Measurements from ENCODE around the gene TMEM114. TPM values are rescaled to one million over a fixed set of nuclear protein-coding genes. Genes with fewer than 3 reads are reported as not detected.

TMEM114 gene
- total RNA-seq, 2 experiments from 2014 or later = not detected

- Mint-ChIP-seq H3K9me3 (ENCODE audit: insufficient read depth) (no peaks in the 10 kb centered on the region), H3K27me3 (ENCODE audit: low read depth) (peaks cover 3% of the 10 kb centered on the region), H3K27ac (no peak overlapping the region), H3K4me3 (no peak overlapping the region), H3K36me3 (ENCODE audit: low read depth) (no peaks in the 10 kb centered on the region), H3K4me1 (ENCODE audit: low read depth) (no peaks in the 10 kb centered on the region)
- CTCF ChIA-PET = no interaction called here
- POLR2A ChIA-PET = no interaction called here
- ATAC-seq (no peak), DNase-seq (no peak)
These were observed 9.9 kb upstream of the TMEM114 start for GRCh38 chr16:8600144-8600775.

GRCh38 chr16:8596581-8596980 lies 6.3 kb upstream of the TMEM114 start:
- no peaks in the 10 kb centered on the region for H3K9me3 Mint-ChIP-seq (ENCODE audit: insufficient read depth)
- CTCF ChIA-PET = no interaction called here
- ATAC-seq (no peak), DNase-seq (no peak)
- POLR2A ChIA-PET = no interaction called here
- H3K27ac Mint-ChIP-seq = no peak overlapping the region
- no peaks in the 10 kb centered on the region for H3K27me3 Mint-ChIP-seq (ENCODE audit: low read depth)
- H3K4me1 Mint-ChIP-seq (ENCODE audit: low read depth) = no peaks in the 10 kb centered on the region
- no peaks in the 10 kb centered on the region for H3K36me3 Mint-ChIP-seq (ENCODE audit: low read depth)
- no peak overlapping the region for H3K4me3 Mint-ChIP-seq

GRCh38 chr16:8595783-8596182 lies 5.5 kb upstream of the TMEM114 start:
- ATAC-seq = no peak
- no peak overlapping the region for H3K4me3 Mint-ChIP-seq
- no peaks in the 10 kb centered on the region for H3K27me3 Mint-ChIP-seq (ENCODE audit: low read depth)
- H3K4me1 Mint-ChIP-seq (ENCODE audit: low read depth) = no peaks in the 10 kb centered on the region
- no peak for DNase-seq
- no peak overlapping the region for H3K27ac Mint-ChIP-seq
- ChIA-PET POLR2A (no interaction called here), CTCF (no interaction called here)
- no peaks in the 10 kb centered on the region for H3K9me3 Mint-ChIP-seq (ENCODE audit: insufficient read depth)
- H3K36me3 Mint-ChIP-seq (ENCODE audit: low read depth) = no peaks in the 10 kb centered on the region

GRCh38 chr16:8594149-8594666 lies 3.9 kb upstream of the TMEM114 start:
- H3K4me1 Mint-ChIP-seq (ENCODE audit: low read depth) = no peaks in the 10 kb centered on the region
- DNase-seq (no peak), ATAC-seq (no peak)
- no peak overlapping the region for H3K27ac Mint-ChIP-seq
- peaks cover 7% of the 10 kb centered on the region for H3K27me3 Mint-ChIP-seq (ENCODE audit: low read depth)
- H3K36me3 Mint-ChIP-seq (ENCODE audit: low read depth) = no peaks in the 10 kb centered on the region
- ChIA-PET POLR2A (no interaction called here), CTCF (no interaction called here)
- H3K9me3 Mint-ChIP-seq (ENCODE audit: insufficient read depth) = no peaks in the 10 kb centered on the region
- no peak overlapping the region for H3K4me3 Mint-ChIP-seq

GRCh38 chr16:8591451-8591850 lies 1.1 kb upstream of the TMEM114 start:
- Mint-ChIP-seq H3K4me3 (no peak overlapping the region), H3K27me3 (ENCODE audit: low read depth) (peaks cover 25% of the 10 kb centered on the region), H3K4me1 (ENCODE audit: low read depth) (no peaks in the 10 kb centered on the region), H3K36me3 (ENCODE audit: low read depth) (no peaks in the 10 kb centered on the region), H3K27ac (no peak overlapping the region), H3K9me3 (ENCODE audit: insufficient read depth) (no peaks in the 10 kb centered on the region)
- POLR2A ChIA-PET = no interaction called here
- ATAC-seq (no peak), DNase-seq (no peak)
- CTCF ChIA-PET = no interaction called here

- Mint-ChIP-seq H3K4me1 (ENCODE audit: low read depth) (no peaks in the 10 kb centered on the region), H3K9me3 (ENCODE audit: insufficient read depth) (no peaks in the 10 kb centered on the region), H3K27me3 (ENCODE audit: low read depth) (peaks cover 28% of the 10 kb centered on the region), H3K4me3 (no peak overlapping the region), H3K36me3 (ENCODE audit: low read depth) (no peaks in the 10 kb centered on the region), H3K27ac (no peak overlapping the region)
- CTCF ChIA-PET = no interaction called here
- POLR2A ChIA-PET = no interaction called here
- DNase-seq (no peak), ATAC-seq (no peak)
These were observed 500 bp upstream of the TMEM114 start for GRCh38 chr16:8590811-8591210.

GRCh38 chr16:8589057-8589899 lies 1.0 kb downstream of the TMEM114 start:
- no peak overlapping the region for H3K4me3 Mint-ChIP-seq
- ATAC-seq (no peak), DNase-seq (no peak)
- ChIA-PET CTCF (no interaction called here), POLR2A (no interaction called here)
- H3K27ac Mint-ChIP-seq = no peak overlapping the region
- H3K4me1 Mint-ChIP-seq (ENCODE audit: low read depth) = no peaks in the 10 kb centered on the region
- H3K27me3 Mint-ChIP-seq (ENCODE audit: low read depth) = peaks cover 30% of the 10 kb centered on the region
- no peaks in the 10 kb centered on the region for H3K9me3 Mint-ChIP-seq (ENCODE audit: insufficient read depth)
- no peaks in the 10 kb centered on the region for H3K36me3 Mint-ChIP-seq (ENCODE audit: low read depth)

GRCh38 chr16:8588682-8589056 lies 1.6 kb downstream of the TMEM114 start:
- ChIA-PET POLR2A (no interaction called here), CTCF (no interaction called here)
- Mint-ChIP-seq H3K36me3 (ENCODE audit: low read depth) (no peaks in the 10 kb centered on the region), H3K27me3 (ENCODE audit: low read depth) (peaks cover 31% of the 10 kb centered on the region), H3K4me1 (ENCODE audit: low read depth) (no peaks in the 10 kb centered on the region), H3K9me3 (ENCODE audit: insufficient read depth) (no peaks in the 10 kb centered on the region), H3K4me3 (no peak overlapping the region), H3K27ac (no peak overlapping the region)
- DNase-seq (no peak), ATAC-seq (no peak)

- Mint-ChIP-seq H3K27ac (no peak overlapping the region), H3K36me3 (ENCODE audit: low read depth) (no peaks in the 10 kb centered on the region), H3K4me3 (no peak overlapping the region), H3K27me3 (ENCODE audit: low read depth) (peaks cover 33% of the 10 kb centered on the region), H3K4me1 (ENCODE audit: low read depth) (peaks cover under 1% of the 10 kb centered on the region), H3K9me3 (ENCODE audit: insufficient read depth) (no peaks in the 10 kb centered on the region)
- no peak for ATAC-seq
- ChIA-PET CTCF (no interaction called here), POLR2A (no interaction called here)
- no peak for DNase-seq
These were observed 3.2 kb downstream of the TMEM114 start for GRCh38 chr16:8587065-8587464.

- ATAC-seq (no peak), DNase-seq (no peak)
- Mint-ChIP-seq H3K27ac (no peak overlapping the region), H3K9me3 (ENCODE audit: insufficient read depth) (no peaks in the 10 kb centered on the region), H3K27me3 (ENCODE audit: low read depth) (peaks cover 33% of the 10 kb centered on the region), H3K4me1 (ENCODE audit: low read depth) (peaks cover 4% of the 10 kb centered on the region), H3K36me3 (ENCODE audit: low read depth) (no peaks in the 10 kb centered on the region), H3K4me3 (no peak overlapping the region)
- ChIA-PET CTCF (no interaction called here), POLR2A (no interaction called here)
These were observed 4.5 kb downstream of the TMEM114 start for GRCh38 chr16:8585857-8586256.

GRCh38 chr16:8585041-8585440 lies 5.3 kb downstream of the TMEM114 start:
- H3K27me3 Mint-ChIP-seq (ENCODE audit: low read depth) = peaks cover 30% of the 10 kb centered on the region
- DNase-seq = no peak
- no peak overlapping the region for H3K27ac Mint-ChIP-seq
- no peak overlapping the region for H3K4me3 Mint-ChIP-seq
- H3K9me3 Mint-ChIP-seq (ENCODE audit: insufficient read depth) = no peaks in the 10 kb centered on the region
- ChIA-PET CTCF (no interaction called here), POLR2A (no interaction called here)
- no peak for ATAC-seq
- no peaks in the 10 kb centered on the region for H3K36me3 Mint-ChIP-seq (ENCODE audit: low read depth)
- H3K4me1 Mint-ChIP-seq (ENCODE audit: low read depth) = peaks cover 4% of the 10 kb centered on the region

- Mint-ChIP-seq H3K36me3 (ENCODE audit: low read depth) (no peaks in the 10 kb centered on the region), H3K9me3 (ENCODE audit: insufficient read depth) (no peaks in the 10 kb centered on the region)
- POLR2A ChIA-PET = no interaction called here
These were observed 6.6 kb downstream of the TMEM114 start for GRCh38 chr16:8583732-8584131.

More at GRCh38 chr16:8583732-8584131, 6.6 kb downstream of the TMEM114 start:
- Mint-ChIP-seq H3K27ac (no peak overlapping the region), H3K4me1 (ENCODE audit: low read depth) (peaks cover 4% of the 10 kb centered on the region), H3K27me3 (ENCODE audit: low read depth) (peaks cover 24% of the 10 kb centered on the region), H3K4me3 (no peak overlapping the region)
- no peak for ATAC-seq
- DNase-seq = no peak
- CTCF ChIA-PET = interaction anchor here (1.1 kb wide), 1 partner anchor 297 kb away, joined by 3 read pairs; no protein-coding TSS in a partner anchor
